Hematopoietic multipotent progenitor cell treated with erythropoietin and hydrocortisone succinate and interleukin-3 and kit ligand, for 6 days (in vitro differentiated cells): Measurements from ENCODE around the gene NKAIN1.
A peak's percentile ranks its signal among the peaks of the same experiment; 100 is the strongest.
"Not testable (repeated sequence)": the region's sequence is repeated elsewhere in the genome, so short reads cannot be mapped to it uniquely, and the experiment has no call there.

Source experiments
- DNase-seq: peaks from one replicate; pipeline ENCODE4 v3.0.0-alpha.2; 2015

Gene NKAIN1

DNA sequence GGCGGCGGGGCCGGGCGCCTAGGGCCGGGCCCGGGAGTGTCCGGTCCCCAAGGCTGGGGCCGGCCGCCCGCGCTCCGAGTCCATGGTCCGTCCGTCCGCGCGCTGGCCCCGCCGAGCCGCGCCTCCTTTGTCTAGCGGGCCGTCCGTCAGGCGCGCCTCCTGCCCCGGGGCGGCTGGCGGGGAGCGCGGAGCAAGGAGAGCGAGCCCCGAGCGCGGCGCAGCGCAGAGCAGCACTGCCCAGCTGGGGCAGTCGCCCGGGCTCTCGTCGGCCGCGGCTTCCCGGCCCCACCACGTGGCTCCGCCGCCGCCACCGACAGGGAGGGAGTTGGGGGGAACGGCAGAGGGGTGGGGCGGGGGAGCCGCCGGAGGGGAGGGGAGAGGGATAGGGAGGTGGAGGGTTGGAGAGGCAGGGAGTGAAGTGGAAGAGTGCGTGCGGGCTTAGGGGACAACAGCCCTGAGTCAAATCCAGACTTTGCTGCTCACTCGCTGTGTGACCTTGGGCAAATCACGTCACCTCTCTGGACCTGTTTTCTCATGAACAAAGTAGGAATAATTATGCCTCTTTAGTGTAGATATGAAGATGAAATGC is at the start of gene NKAIN1:
TSS of gene NKAIN1 (minus strand) at position 235 of the 589 bp plus-strand sequence. CDS start 340 bp downstream, outside the sequence.
- peak; percentile 30 for DNase-seq

DNA sequence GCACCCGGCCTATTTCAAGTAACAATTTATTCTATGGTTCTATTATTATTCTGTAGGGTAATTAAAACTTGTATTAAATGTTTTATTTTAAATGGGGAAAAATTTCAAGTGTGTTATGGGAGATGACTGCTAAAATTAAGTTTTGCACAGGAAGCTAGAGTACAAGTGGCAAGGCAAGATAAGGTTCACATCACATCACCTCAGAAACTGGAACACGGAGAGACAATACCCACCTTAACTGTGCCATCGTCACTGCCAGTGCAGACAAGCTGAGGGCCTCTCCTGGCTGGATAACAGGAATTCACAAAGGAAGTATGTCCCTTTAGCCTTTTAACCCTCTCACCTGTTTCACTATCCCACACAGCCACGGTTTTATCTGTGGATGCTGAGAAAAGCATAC is 49.3 kb upstream of the NKAIN1 start:
- peak; percentile 47 for DNase-seq

DNA sequence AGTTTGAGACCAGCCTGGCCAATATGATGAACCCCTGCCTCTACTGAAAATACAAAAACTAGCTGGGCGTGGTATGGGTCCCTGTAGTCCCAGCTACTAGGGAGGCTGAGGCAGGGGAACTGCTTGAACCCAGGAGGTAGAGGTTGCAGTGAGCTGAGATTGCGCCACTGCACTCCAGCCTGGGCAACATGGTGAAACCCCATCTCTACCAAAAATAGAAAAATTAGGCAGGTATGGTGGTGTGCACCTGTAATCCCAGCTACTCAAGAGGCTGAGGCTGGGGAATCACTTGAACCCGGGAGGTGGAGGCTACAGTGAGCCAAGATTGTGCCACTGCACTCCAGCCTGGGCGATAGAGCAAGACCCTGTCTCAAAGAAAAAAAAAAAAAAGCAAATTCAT is 48.1 kb upstream of the NKAIN1 start:
- DNase-seq, result not testable (repeated sequence)

DNA sequence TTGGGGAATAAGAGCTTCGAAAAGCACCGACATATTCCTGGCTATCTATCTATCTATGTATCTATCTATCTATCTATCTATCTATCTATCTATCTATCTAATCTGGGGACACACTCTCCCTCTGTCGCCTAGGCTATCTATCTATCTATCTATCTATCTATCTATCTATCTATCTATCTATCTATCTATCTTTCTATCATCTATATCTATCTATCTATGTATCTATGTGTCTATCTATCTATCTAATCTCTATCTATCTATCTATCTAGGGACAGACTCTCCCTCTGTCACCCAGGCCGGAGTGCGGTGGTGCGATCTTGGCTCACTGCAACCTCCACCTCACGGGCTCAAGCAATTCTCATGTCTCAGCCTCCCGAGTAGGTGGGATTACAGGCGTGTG is 42.7 kb upstream of the NKAIN1 start:
- not testable (repeated sequence) for DNase-seq

DNA sequence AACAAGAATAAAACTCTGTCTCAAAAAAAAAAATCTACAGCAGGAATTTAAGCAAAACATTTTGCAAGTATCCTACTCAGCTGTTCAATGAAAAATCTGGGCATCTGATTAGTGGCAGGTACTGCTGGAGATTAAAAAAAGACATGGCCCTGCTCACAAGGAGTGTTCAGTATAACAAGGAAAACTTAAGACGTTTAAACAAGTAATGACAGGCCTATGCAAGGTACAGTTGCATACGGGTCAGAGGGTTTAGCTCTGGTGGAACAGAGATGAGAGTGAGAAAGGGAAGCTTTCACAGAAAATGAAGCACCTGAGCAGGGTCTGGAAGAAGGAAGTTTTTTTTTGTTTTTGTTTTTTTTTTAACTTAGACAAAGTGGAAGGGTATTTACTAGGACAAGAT is 33.9 kb upstream of the NKAIN1 start:
- no peak for DNase-seq

DNA sequence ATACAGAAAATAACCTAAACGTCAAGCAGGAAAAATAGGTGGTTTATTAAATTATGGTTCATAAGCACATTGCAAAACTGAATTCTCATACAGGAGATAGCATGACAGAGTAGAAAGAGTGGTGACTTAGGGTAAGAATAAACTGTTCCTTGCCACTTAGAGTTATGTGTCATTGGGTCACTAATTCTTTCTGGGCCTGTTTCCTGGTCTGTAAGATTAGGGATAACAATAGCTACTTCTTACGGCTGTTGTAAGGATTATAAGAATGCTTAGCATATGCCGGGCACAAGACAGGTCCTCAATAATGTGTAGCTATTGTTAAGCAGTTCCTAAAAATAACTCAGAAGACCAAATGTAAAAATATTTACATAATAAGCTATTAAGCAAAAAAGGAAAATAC is 32.7 kb upstream of the NKAIN1 start:
- DNase-seq, result no peak

DNA sequence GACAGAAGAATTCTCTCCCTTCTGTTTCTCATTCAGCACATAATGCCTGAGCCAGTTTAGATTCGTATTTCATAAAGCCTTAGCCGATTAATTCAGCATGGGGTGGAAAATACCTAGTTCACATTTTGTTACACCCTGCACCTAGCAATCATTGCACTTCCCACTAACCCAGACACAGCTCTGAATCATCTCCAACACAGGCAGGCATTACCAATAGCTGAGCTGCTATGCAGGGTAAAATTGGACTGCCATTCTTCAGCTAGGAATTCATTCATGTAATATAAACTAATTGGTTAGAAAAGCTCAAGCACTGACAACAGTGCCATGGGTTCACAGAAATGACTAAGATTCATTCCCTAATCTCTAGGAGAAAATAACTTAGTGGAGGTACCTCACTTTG is 26.9 kb upstream of the NKAIN1 start:
- DNase-seq, result no peak

DNA sequence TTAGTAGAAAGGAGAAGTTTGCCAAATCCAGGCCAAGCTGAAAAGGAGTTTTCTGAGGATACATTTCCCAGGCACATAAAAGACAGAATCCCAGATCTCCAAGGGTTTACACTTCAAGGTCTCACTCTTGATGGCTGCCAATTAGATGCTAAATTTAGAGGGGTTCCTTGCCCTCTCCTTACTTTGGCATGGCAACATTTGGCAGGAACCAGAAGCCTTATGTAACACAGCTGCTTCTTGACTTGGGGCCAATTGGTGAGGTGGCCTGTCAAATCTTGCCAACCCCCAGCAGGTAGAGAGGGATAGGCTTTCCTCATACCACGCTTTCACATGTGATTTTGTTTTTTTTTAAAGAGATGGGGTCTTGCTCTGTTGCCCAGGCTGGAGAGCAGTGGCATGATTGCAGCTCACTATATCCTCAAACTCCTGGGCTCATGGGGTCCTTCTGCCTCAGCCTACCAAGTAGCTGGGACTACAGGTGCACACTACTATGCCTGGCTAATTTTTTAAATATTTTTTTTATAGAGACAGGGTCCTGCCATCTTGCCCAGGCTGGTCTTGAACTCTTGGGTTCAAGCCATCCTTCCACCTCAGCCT is 25.2 kb upstream of the NKAIN1 start:
- no peak for DNase-seq

DNA sequence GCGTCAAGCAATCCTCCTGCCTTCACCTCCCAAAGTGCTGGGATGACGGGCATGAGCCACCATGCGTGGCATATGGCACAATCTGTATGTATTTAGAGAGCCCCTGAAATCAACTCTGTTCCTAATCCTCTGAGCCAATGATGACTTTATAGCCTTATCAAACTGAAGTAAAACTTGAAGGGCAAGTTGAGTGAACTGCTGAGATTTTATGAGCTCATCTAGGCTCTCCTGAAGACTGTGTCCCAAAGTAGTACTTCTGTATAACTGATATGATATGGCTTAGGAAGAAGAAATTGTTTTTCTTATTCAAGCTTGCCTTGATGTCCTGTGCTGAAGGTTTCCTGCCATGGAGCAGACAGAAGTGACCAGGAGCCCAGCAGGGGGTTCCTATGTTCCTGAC is 23.7 kb upstream of the NKAIN1 start:
- DNase-seq, result no peak

DNA sequence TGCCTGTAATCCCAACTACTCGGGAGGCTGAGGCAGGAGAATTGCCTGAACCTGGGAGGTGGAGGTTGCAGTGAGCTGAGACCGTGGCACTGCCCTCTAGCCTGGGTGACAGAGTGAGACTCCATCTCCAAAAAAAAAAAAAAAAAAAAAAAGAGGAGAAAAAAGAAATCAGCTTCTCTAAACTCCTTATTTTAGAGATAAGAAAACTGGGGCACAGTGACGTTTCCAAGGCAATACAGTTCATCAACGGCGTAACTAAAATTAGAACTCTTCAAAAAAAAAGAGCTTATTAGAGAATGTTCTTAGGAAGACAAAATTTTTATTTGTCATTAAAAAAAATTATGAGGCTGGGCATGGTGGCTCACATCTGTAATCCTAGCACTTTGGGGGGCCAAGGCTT is 22.7 kb upstream of the NKAIN1 start:
- DNase-seq, result not testable (repeated sequence)

DNA sequence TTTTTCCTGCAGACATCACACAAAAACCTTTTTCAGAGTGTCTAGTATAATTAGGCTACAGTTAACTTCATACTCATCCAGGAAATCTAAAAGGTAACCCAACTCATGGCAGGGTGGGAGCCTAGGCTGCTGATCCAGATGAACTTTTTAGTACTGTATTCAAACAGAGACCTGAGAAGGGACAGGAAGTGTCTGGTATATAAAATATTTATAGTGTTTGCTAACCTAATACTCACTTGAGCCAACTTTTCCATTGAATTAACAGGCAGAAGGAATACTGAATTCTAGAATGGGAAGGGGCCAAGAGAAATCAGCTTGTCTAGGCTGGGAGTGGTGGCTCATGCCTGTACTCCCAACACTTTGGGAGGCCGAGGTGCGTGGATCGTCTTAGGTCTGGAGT is 22.2 kb upstream of the NKAIN1 start:
- no peak for DNase-seq

DNA sequence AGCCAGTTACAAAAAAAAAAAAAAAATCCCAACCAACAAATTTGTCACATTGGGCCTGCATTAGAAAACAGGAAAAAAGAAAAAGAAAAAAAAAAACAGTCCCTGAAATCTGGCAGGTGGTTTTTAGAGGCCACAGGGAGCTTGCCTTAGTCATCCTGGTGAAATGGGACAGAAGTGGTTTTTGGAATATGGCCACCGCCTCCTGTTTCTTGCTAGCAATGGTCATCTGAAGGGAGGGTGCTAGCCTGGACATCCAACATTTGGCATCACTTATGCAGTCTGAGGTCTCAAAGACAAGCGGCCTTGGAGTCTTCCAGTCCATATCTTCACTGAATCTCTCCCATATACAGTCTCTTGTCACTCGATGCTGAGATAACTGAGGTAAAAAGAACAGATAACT is 20.1 kb upstream of the NKAIN1 start:
- DNase-seq, result no peak

DNA sequence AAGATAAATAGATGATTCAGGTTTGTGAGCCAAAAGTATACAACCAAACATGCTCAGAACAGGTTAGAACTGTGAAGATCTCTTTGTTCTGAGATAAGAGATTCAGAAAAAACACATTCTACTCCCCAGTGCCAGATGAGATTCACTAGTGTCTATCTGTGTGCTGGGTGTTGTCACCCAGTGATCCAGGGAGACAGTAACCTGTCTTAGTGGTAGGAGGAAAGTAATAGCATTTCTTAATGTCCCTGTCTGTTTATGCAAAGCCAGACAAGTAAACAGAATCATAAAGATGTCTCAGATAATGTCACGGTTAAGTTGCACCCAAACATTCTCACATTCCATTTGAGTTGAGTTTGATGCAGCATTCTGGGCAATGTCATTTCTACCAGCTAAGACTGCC is 18.9 kb upstream of the NKAIN1 start:
- no peak for DNase-seq

DNA sequence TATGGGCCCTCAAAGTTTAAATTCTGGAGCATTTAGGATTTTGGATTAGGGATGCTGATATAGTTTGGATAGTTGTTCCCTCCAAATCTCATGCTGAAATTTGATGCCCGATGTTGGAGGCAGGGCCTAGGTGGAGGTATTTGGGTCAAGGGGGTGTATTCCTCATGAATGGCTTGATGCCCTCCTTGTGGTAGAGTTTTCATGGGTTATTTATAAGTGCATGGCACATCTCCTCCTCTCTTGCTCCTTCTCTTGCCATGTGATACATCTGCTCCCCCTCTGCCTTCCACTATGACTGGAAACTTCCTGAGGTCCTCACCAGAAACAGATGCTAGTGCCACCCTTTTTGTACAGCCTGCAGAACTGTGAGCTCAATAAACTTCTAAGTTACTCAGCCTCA is 17.5 kb upstream of the NKAIN1 start:
- no peak for DNase-seq

DNA sequence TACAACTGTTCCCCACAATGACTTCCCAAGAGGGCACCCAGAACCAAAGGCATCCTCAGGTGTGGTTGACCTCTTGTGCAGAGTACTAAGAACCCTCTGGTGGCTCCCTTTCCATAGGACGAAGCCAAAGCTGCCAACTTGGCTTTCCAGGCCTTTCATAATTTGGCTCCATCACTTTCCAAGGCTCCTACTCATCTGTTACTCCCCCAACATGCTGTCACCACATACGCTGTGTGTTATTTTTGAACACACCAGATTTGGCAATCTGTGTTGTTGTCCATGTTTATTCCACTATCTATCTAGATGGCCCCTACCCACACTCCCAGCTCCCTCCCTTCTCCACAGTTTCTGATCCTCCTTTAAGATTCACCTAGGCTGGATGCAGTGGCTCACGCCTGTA is 10.2 kb upstream of the NKAIN1 start:
- no peak for DNase-seq

DNA sequence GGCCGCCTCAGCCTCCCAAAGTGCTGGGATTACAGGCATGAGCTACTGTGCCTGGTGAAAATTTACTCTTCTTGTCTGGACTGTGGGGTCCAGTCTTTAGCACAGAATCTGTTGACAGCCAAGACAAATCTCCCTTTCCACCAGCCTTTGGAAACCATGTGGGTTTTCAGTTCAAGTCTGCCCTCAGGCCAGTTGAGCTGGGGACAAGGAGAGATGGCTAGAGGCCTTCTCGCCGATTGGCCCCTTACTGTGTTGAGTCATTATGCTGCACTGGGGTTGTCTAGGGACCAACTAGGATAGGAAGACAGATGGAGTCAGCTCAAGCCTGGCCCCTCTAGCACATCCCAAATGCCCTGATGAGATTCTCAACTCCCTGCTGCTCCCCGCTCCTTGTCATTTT is 8.6 kb upstream of the NKAIN1 start:
- no peak for DNase-seq

DNA sequence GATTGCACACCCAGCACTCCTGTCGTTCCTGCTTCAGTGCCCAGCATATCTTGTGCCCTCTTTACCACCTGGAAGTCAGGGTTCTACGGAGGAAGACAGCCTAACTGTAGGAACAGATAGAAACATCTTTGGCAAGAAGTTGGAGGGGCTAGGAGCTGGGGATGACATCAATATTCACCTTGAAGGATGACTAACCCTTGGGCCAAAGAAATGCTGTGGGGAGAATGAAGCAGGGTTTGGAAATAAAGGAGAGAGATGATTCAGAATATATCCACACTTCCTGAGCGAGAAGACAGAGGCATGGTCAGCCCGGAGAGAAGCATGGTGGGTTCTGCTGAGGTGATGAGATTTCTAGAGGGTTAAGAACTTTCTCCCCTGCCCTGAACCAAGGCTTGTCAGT is 4.6 kb upstream of the NKAIN1 start:
- DNase-seq, result no peak

DNA sequence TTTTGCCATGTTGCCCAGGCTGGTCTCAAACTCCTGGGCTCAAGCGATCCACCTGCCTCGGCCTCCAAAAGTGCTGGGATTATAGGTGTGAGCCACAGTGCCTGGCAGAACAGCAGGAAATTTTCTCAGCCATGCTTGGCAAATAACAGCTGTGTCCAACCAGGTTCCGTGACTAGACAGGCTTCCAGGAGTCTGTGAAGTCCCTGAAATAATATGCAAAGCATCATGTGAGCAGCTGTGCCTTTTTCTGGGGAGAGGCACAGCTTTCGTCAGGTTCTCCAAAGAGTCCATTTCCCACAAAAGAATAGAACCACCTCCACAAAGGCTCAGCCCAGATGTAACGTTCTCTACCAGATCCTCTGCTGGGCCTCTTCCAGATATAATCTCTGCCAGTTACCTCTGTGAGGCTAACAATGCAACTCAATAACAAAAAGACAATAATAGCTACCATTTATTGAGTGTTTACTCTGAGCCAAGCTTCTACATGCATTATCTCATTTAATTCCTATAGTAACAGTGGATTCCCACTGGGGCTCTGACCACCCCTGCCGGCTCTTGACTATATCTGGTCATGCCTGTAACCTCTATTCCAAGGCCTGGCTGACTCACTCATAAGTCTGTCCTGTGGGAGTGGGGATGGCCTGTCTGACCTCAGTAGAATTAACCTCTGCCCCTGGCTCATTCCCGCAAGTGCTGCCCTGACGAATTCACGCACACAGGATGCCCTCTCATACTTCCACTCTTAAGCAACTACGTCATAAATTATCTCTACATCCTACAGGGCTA is 4.0 kb upstream of the NKAIN1 start:
- DNase-seq, result no peak

DNA sequence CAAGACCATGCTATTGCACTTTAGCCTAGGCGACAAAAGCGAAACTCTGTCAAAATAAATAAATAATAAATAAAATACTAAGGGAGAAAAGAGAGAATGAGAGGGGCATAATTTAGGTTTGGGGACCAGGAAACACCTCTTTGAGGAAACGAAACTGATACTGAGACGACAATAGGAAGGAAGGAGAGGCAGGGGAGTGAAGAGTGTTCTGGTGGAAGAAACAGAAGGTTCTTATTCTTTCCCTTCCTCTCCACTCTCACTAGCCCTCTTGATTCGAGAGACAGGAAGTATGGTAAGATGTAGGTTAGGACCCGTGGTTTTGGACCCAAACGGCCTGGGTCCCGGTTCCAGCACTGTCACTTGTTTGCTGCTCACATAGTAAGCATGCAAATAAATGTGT is 1.6 kb upstream of the NKAIN1 start:
- no peak for DNase-seq

DNA sequence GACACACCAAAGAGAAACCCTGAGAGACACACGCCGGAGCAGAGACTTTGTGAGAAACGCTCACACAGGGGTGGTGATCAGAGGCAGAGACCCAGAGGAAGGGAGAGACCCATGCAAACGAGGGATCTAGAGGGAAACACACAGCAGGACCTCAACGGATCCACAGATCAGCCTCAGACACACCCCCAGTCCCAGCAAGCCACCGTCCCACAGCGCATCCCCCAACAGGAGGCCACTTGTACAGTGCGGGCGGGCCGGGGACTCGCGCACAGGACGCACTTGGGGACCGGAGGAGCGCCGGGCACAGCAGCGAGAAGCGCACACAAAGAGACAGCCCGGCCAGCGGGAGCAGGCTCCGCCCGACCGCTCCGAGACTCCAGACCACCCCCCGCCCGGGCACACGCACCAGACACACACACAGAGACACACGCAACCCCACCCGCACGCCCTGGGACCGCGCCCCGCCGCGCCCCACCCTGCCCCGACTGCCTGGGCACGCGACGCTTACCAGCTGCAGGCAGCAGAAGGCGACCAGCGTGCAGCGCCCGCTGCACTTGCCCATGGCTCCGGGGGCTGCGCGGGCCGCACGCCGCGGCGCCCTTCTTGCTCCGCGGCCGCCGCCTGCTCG is 587 bp downstream of the NKAIN1 start:
- peak; percentile 58 for DNase-seq

DNA sequence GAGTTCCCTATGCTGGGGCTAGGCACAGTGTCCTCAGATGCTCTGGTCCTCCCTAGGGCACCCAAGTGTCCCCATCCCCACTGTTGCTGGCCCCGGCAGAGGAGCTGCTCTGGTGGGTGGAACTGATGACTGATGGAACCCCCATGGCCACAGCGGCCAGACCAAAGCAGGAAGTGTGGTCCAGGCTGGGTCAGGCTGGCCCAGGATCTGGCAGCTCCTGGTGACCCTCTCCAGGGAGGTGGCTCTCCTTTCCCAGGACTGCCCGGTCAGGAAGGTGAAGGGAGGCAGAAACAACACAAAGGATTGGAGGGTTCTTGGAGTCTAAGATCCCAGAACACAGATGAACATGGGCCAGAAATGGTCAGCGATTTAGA is 1.1 kb downstream of the NKAIN1 start:
- no peak for DNase-seq

DNA sequence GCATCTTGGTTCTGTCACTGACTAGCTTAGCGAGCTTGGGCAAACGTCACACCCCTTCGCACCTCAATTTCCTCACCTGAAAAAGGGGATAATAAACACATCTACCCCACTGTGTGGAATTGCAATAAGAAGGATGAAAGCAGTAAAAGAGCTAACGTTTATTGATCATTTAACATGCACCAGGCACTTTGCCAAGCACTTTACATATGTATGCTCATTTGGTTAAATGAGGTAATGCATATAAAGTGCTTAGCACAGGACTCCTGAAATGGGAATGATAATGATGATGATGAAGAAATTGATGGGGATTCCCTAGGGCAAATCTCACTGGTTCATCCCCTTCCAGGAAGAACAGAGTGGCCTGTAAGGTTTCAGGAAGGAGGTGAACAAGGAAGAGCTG is 4.8 kb downstream of the NKAIN1 start:
- DNase-seq, result no peak

DNA sequence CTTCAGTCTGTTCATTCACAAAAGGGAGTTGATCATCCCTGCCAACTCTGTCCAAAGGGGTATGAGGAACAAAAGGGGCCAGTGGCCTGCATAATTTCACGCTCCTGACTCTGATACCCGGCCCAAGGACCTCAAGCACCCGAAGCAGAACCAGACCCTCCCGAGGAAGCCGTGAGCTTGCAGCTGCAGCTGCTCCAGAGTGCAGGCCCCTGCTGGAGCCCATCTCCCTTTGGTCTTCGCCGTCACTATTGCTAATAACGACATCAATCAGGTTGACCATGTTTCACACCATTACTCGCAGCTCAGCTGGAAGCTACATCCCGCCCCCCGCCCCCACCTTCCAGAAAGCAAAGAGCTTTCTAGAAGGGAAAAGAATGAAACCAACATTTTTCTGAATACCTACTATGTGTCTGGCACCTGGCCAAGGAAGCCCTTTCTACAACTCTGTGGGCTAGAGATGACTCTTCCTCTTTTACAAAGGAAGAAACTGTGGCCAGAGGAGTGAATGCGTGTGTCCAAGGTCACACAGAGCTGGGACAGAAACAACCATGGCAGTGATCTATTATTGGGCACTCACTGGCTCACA is 5.5 kb downstream of the NKAIN1 start:
- DNase-seq, result no peak

DNA sequence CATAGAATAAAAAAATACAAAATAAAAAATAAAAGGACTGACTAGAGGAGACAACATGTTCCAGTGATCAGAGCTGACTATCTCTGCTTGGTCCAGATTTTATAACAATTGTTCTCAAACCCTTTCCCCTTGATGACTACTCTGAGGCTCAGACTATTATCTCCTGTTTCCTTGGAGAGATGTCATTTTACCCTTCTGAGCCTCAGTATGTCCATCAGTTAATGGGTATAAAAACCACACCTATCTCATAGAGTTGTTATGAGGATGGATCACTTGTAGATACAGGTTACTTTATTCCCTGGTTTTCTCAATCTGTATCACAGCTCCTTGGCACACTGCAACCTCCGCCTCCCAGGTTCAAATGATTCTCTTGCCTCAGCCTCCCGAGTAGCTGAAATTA is 7.0 kb downstream of the NKAIN1 start:
- no peak for DNase-seq
